Epithelial cell of esophagus (primary cell): ENCODE measurements around the gene RCAN3.
A peak's percentile ranks its signal among the peaks of the same experiment; 100 is the strongest.
"Not testable (repeated sequence)": the region's sequence is repeated elsewhere in the genome, so short reads cannot be mapped to it uniquely, and the experiment has no call there.

Experiments
- DNase-seq: peaks from one replicate; pipeline ENCODE4 v3.0.0; 2010; ENCODE audit warnings: low read depth
- H3K4me3 ChIP-seq: 2 replicates; pipeline ENCODE4 v1.5.1; 2011; ENCODE audit warnings: mild to moderate bottlenecking, low read length, control low read depth
- TF ChIP-seq, protein P1 (sequence below): IDR thresholded peaks from 2 replicates; pipeline ENCODE4 v1.5.1; 2011; ENCODE audit warnings: low read depth, mild to moderate bottlenecking, low read length, control low read depth, inconsistent platforms; ENCODE audit not compliant: insufficient read depth; ENCODE audit errors: missing control alignments

The RCAN3 gene

DNA sequence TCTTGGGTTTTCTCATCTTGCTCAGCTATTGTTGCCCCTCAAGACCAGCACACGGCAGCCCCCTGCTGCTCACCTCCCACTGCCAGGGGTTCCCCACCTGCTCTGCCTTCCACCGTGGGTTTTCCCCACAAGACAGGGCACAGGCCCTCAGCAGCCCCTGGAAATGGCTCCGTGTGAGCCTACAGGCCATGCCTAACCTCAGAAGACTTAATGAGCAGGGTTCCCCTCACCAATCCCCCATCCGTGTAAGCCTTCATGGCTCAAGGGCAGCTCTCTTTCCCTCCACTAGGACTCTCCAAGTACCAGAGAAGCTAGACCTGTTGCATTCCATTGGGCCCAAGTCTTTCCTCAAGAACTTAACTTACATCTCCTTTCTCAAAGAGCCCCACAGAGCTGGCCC lies 18.4 kb upstream of the RCAN3 start:
- TF ChIP-seq, protein P1, sequence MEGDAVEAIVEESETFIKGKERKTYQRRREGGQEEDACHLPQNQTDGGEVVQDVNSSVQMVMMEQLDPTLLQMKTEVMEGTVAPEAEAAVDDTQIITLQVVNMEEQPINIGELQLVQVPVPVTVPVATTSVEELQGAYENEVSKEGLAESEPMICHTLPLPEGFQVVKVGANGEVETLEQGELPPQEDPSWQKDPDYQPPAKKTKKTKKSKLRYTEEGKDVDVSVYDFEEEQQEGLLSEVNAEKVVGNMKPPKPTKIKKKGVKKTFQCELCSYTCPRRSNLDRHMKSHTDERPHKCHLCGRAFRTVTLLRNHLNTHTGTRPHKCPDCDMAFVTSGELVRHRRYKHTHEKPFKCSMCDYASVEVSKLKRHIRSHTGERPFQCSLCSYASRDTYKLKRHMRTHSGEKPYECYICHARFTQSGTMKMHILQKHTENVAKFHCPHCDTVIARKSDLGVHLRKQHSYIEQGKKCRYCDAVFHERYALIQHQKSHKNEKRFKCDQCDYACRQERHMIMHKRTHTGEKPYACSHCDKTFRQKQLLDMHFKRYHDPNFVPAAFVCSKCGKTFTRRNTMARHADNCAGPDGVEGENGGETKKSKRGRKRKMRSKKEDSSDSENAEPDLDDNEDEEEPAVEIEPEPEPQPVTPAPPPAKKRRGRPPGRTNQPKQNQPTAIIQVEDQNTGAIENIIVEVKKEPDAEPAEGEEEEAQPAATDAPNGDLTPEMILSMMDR, result no peak
- H3K4me3 ChIP-seq, result no peak overlapping the region
- no peak for DNase-seq

DNA sequence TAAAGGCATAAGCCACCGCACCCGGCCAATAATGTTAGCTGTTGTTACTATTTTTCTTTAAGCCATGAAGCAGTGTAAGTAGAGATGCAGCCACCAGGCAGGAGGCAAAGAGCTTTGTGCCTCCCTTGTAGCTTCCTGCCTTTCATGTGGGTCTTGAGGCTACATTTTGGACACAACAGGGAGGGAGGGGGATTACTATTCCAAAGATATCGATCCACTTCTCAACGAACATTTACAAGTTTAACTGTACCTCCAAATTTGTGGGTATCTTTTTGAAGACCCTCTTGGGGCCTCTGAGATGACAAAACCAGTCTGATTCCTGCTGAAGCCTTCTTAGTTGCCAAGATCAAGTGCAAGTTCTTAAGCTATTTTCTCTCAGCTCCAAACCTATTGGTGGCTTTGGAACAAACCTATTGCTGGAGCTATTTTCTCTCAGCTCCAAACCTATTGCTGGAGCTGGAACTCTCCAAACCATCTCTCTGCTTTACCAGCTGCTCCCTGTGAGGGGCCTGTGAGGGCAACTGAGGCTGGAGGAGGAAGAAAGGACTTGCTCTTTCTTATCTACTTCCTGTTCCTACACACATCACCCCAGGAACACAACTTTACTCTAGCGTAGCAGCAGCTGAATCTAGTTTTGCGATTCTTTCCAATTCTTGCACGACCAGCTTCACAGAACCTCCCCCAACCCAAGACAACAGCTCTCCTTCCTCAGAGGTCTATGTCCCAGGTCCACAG lies 16.1 kb upstream of the RCAN3 start:
- TF ChIP-seq, protein P1, result no peak
- no peak for DNase-seq
- H3K4me3 ChIP-seq, result no peak overlapping the region

DNA sequence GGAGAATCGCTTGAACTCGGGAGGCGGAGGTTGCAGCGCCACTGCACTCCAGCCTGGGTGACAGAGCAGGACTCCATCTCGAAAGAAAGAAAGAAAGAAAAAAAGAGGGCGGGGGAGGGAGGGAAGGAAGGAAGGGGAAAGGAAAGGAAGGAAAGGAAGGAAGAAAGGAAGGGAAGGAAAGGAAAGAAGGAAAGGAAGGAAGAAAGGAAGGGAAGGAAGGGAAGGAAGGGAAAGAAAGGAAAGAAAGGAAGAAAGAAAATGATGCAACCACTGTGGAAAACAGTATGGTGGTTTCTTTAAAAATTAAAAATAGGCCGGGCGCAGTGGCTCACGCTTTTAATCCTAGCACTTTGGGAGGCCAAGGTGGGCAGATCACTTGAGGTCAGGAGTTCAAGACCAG lies 15.2 kb upstream of the RCAN3 start:
- no peak for DNase-seq
- H3K4me3 ChIP-seq, result no peak overlapping the region
- TF ChIP-seq, protein P1, result no peak

DNA sequence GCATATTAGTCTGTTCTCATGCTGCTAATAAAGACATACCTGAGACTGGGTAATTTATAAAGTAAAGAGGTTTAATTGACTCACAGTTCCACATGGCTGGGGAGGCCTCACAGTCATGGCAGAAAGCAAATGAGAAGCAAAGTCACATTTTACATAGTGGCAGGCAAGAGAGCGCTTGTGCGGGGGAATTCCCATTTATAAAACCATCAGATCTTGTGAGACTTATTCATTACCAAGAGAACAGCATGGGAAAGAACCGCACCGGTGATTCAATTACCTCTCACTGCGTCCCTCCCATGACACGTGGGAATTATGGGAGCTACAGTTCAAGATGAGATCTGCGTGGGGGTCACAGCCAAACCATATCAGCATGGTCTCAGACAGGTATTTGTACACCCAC lies 14.5 kb upstream of the RCAN3 start:
- peak; percentile 42 for DNase-seq
- not testable (repeated sequence) for H3K4me3 ChIP-seq

DNA sequence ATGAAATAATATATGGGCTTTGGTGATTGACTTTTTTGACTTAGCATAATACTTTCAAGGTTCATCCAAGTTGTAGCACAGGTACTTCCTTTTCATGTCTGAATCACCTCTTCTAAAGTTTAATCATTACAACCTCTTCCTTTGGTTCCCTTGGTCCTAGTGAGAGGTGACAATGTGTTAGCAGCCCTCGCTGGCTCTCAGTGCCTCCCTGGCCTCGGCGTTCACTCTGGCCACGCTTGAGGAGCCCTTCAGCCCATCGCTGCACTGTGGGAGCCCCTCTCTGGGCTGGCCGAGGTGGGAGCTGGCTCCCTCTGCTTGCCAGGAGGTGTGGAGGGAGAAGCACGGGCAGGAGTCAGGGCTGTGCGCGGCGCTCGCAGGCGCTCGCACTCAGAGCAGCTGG lies 13.0 kb upstream of the RCAN3 start:
- TF ChIP-seq, protein P1, result no peak
- no peak for DNase-seq
- no peak overlapping the region for H3K4me3 ChIP-seq

DNA sequence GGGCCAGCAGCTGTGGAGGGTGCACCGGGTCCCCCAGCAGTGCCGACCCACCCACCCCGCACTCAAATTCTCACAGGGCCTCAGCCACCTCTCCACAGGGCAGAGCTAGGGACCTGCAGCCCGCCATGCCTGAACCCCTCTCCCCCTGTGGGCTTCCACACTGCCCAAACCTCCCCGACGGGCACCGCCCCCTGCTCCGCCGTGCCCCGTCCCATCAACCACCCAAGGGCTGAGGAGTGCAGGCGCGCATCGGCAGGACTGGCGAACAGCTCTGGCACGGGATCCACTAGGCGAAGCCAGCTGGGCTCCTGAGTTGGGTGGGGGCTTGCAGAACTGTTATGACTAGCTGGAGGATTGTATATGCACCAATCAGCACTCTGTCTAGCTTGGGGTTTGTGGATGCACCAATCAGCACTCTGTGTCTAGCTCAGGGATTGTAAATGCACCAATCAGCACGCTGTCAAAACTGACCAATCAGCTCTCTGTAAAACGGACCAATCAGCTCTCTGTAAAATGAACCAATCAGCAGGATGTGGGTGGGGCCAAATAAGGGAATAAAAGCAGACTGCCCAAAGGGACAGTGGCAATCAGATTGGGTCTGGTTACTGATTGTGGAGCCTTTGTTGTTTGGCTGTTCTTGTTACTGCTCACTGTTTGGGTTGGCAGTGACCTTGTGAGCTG lies 12.4 kb upstream of the RCAN3 start:
- TF ChIP-seq, protein P1, result no peak
- no peak overlapping the region for H3K4me3 ChIP-seq
- DNase-seq, result no peak

DNA sequence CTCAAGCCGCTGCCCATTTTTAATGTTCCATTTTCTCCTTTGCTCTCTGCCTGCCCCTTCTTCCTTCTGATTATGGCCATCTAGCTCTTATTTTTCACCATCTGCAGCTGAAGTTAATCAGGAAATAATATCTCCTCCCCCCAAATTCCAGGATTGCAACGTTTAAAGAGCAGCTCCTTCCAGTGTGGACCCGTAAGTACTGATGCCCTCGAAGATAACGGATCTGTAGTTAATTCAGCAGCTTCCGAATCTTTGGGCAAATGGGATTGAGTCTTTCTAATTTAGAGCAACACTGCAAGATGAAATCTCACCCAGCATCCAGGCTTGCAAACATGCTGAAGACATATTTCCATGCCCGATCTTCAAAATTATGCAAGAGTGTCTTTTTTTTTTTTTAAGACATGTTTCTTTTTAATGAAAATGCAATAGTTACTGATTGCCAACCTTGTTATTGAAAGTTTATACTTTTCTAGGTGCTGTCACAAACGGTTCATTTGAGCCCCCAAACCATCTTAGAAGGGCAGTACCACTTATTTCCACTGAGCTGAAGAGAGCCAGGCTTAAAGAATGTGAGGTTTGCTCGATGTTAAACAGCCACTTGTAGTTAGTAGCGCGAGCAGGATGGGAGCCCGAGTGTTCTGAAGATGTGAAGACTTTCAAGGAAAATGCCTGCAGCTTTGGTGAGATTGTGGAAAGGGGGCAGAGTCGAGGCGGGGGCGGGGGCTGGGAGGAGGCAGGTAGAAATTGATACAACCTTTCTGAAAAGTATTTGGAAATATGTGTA lies 10.9 kb upstream of the RCAN3 start:
- H3K4me3 ChIP-seq, result no peak overlapping the region
- DNase-seq, result no peak
- TF ChIP-seq, protein P1, result peak; percentile 8

DNA sequence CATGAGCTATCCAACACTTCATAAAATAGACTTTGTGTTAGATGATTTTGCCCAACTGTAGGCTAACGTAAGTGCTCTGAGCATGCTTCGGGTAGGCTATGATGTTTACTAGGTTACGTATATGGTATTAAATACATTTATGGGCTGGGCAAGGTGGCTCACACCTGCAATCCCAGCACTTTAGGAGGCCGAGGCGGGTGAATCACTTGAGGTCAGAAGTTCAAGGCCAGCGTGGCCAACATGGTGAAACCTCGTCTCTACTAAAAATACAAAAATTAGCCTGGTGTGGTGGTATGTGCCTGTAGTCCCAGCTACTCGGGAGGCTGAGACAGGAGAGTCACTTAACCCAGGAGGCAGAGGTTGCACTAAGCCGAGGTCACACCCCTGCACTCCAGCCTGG lies 9.7 kb upstream of the RCAN3 start:
- not testable (repeated sequence) for DNase-seq, H3K4me3 ChIP-seq
